ENCODE measurements around the gene SSBP3. TPM values are rescaled to one million over a fixed set of nuclear protein-coding genes. Genes with fewer than 3 reads are reported as not detected.

SSBP3 gene
- total RNA-seq, 1 experiment from 2014 or later, result 37.5 TPM

DNA sequence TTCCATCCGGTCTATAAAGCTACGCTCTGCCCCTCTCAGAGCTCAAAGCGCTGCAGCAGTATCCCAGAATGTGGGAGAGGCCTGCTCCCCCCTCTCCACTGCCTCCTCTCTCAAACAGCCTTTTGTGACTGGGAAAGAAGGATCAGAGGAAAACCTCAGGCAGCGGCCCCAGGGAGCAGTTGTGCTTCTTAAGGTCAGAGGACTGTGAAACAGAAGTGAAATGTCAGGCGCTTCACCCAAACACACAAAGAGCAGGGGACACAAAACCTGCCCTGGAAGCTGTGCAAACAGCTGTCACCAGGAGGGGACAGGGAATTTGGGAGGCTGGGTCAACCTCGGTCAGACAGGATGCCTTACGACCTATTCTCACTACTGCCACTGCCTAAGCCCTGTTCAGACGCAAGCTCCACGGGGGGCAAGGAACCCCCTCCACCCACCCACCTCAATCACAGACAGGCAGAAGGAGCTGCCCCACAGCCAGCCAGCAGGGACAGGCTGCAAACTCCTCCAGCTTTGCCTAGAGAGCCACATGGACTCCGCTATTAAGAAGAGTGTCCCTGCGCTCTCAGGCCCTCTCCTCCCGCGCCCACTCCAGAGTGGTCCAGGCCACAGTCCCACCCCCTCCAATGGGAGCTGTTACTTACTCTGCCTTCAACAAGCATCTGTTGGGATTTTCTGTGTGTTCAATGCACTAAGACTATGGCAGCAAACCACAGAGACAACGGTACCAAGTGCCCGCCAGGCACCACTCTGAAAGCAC, 14.6 kb downstream of the SSBP3 start:
- Histone ChIP-seq H2AFZ (ENCODE audit: low read depth, low read length, poor library complexity, severe bottlenecking) (no peak overlapping the region), H3K79me2 (ENCODE audit: insufficient read depth, low read length) (peaks cover 3% of the 10 kb centered on the region; the same call in 1 of the 2 replicates), H3K27ac (ENCODE audit: low read depth, low read length) (no peak overlapping the region), H3K4me1 (ENCODE audit: control insufficient read depth in 1 of 2, insufficient read depth in 2 of 2, low read length in 2 of 2) (no peaks in the 10 kb centered on the region), H3K9ac (ENCODE audit: low read length) (no peak overlapping the region), H4K20me1 (ENCODE audit: insufficient read depth) (no peaks in the 10 kb centered on the region), H3K4me3 (replicated peaks in 1 of 2; ENCODE audit: low read depth in 1 of 2, low read length in 2 of 2) (no peak overlapping the region), H3K36me3 (ENCODE audit: control insufficient read depth in 1 of 2, insufficient read depth in 2 of 2, low read length in 2 of 2) (peaks cover 0 to 7% of the 10 kb centered on the region in 2 experiments; a peak in 2 of 4 replicates), H3K27me3 (ENCODE audit: insufficient read depth, low read length) (no peaks in the 10 kb centered on the region), H3K9me3 (ENCODE audit: control insufficient read depth in 1 of 2, insufficient read depth in 1 of 2, low read depth in 1 of 2, low read length in 2 of 2) (no peaks in the 10 kb centered on the region), H3K4me2 (ENCODE audit: low read length) (no peak overlapping the region), H3K9me2 (ENCODE audit: insufficient read depth) (no peaks in the 10 kb centered on the region)
- CTCF ChIA-PET, result interaction anchor here (0.6 kb wide), 1 partner anchor 10 kb away, joined by 3 read pairs; no protein-coding TSS in a partner anchor
- ATAC-seq (no peak), DNase-seq (ENCODE audit: low read depth, low spot score) (no peak)
- no TSS peak for BruUV-seq (replicated peaks)
- POLR2A ChIA-PET, result no interaction called here
- TF ChIP-seq SP1 (IDR thresholded peaks at IDR 0.05; ENCODE audit: low read depth) (no peak), EZH2phosphoT487 (IDR thresholded peaks at IDR 0.05; ENCODE audit: borderline replicate concordance) (no peak), EZH2 (IDR thresholded peaks at IDR 0.05) (no peak)
- intact Hi-C loops (cut with micrococcal nuclease), result no loop called here
- RAD21 ChIA-PET (ENCODE audit: low non-redundant PET in 1 of 2, low total read pairs in 2 of 2, uncharacterized antibody in 2 of 2, unreplicated experiment in 2 of 2), result no interaction called here

DNA sequence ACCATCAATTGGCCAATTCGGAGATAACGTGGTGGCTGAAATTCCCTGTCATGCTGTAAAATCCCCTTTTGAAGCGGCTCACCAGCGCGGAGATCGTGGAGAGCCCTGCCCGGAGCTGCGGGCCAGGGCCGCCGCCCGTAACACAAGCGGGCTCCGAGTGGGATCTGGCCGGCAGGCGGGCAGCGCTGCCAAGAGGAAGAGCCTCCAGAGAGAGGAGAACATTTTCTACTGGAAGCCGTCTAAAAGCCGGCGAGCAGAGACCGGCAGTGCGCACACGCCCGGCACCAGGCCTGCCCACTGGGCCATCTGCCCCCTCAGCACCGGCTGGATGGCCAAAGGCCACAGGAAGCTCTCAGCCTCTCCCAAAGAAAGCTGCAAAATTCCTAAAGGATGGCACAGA, 15.5 kb downstream of the SSBP3 start:
- no TSS peak for BruUV-seq (replicated peaks)
- RAD21 ChIA-PET (ENCODE audit: low non-redundant PET in 1 of 2, low total read pairs in 2 of 2, uncharacterized antibody in 2 of 2, unreplicated experiment in 2 of 2), result no interaction called here
- POLR2A ChIA-PET, result no interaction called here
- TF ChIP-seq FOSL1 (IDR thresholded peaks at IDR 0.05; ENCODE audit: low read depth) (no peak), TCF7L2 (IDR thresholded peaks at IDR 0.05; ENCODE audit: borderline replicate concordance, extremely low read depth, insufficient read depth, insufficient read length) (no peak), RAD21 (IDR thresholded peaks at IDR 0.05; ENCODE audit: low read depth) (no peak), POLR2AphosphoS5 (IDR thresholded peaks at IDR 0.05; ENCODE audit: low read depth, low read length) (no peak), ZNF274 (IDR thresholded peaks at IDR 0.05; ENCODE audit: low read depth, low read length) (no peak), EGR1 (IDR thresholded peaks at IDR 0.05; ENCODE audit: low read depth) (no peak), ZFX (IDR thresholded peaks at IDR 0.05) (no peak), POLR2A (IDR thresholded peaks at IDR 0.05; ENCODE audit: borderline replicate concordance, extremely low read depth, insufficient read depth, insufficient read length) (no peak), JUND (IDR thresholded peaks at IDR 0.05) (no peak), SIN3A (IDR thresholded peaks at IDR 0.05; ENCODE audit: low read depth) (no peak)
- TF ChIP-seq, protein P1, sequence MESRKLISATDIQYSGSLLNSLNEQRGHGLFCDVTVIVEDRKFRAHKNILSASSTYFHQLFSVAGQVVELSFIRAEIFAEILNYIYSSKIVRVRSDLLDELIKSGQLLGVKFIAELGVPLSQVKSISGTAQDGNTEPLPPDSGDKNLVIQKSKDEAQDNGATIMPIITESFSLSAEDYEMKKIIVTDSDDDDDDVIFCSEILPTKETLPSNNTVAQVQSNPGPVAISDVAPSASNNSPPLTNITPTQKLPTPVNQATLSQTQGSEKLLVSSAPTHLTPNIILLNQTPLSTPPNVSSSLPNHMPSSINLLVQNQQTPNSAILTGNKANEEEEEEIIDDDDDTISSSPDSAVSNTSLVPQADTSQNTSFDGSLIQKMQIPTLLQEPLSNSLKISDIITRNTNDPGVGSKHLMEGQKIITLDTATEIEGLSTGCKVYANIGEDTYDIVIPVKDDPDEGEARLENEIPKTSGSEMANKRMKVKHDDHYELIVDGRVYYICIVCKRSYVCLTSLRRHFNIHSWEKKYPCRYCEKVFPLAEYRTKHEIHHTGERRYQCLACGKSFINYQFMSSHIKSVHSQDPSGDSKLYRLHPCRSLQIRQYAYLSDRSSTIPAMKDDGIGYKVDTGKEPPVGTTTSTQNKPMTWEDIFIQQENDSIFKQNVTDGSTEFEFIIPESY (IDR thresholded peaks at IDR 0.05; ENCODE audit: extremely low read depth, insufficient replicate concordance, low read length), result no peak
- TF ChIP-seq, protein P2, sequence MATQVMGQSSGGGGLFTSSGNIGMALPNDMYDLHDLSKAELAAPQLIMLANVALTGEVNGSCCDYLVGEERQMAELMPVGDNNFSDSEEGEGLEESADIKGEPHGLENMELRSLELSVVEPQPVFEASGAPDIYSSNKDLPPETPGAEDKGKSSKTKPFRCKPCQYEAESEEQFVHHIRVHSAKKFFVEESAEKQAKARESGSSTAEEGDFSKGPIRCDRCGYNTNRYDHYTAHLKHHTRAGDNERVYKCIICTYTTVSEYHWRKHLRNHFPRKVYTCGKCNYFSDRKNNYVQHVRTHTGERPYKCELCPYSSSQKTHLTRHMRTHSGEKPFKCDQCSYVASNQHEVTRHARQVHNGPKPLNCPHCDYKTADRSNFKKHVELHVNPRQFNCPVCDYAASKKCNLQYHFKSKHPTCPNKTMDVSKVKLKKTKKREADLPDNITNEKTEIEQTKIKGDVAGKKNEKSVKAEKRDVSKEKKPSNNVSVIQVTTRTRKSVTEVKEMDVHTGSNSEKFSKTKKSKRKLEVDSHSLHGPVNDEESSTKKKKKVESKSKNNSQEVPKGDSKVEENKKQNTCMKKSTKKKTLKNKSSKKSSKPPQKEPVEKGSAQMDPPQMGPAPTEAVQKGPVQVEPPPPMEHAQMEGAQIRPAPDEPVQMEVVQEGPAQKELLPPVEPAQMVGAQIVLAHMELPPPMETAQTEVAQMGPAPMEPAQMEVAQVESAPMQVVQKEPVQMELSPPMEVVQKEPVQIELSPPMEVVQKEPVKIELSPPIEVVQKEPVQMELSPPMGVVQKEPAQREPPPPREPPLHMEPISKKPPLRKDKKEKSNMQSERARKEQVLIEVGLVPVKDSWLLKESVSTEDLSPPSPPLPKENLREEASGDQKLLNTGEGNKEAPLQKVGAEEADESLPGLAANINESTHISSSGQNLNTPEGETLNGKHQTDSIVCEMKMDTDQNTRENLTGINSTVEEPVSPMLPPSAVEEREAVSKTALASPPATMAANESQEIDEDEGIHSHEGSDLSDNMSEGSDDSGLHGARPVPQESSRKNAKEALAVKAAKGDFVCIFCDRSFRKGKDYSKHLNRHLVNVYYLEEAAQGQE (IDR thresholded peaks at IDR 0.05; ENCODE audit: low read depth), result no peak
- TF ChIP-seq, protein P3, sequence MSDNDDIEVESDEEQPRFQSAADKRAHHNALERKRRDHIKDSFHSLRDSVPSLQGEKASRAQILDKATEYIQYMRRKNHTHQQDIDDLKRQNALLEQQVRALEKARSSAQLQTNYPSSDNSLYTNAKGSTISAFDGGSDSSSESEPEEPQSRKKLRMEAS (IDR thresholded peaks at IDR 0.05), result no peak

More for the DNA sequence above, 15.5 kb downstream of the SSBP3 start:
- Histone ChIP-seq H3K9me2 (ENCODE audit: insufficient read depth) (no peaks in the 10 kb centered on the region), H3K27ac (ENCODE audit: low read depth, low read length) (no peak overlapping the region), H3K36me3 (ENCODE audit: control insufficient read depth in 1 of 2, insufficient read depth in 2 of 2, low read length in 2 of 2) (peaks cover 0 to 7% of the 10 kb centered on the region in 2 experiments; a peak in 2 of 4 replicates), H2AFZ (ENCODE audit: low read depth, low read length, poor library complexity, severe bottlenecking) (no peak overlapping the region), H3K9me3 (ENCODE audit: control insufficient read depth in 1 of 2, insufficient read depth in 1 of 2, low read depth in 1 of 2, low read length in 2 of 2) (no peaks in the 10 kb centered on the region), H3K4me1 (ENCODE audit: control insufficient read depth in 1 of 2, insufficient read depth in 2 of 2, low read length in 2 of 2) (no peaks in the 10 kb centered on the region), H3K4me2 (ENCODE audit: low read length) (no peak overlapping the region), H3K9ac (ENCODE audit: low read length) (no peak overlapping the region), H3K4me3 (replicated peaks in 1 of 2; ENCODE audit: low read depth in 1 of 2, low read length in 2 of 2) (no peak overlapping the region), H4K20me1 (ENCODE audit: insufficient read depth) (no peaks in the 10 kb centered on the region), H3K79me2 (ENCODE audit: insufficient read depth, low read length) (peaks cover 2% of the 10 kb centered on the region; the same call in 1 of the 2 replicates), H3K27me3 (ENCODE audit: insufficient read depth, low read length) (no peaks in the 10 kb centered on the region)
- CTCF ChIA-PET, result interaction anchor here (0.6 kb wide), 1 partner anchor 9 kb away, joined by 3 read pairs; no protein-coding TSS in a partner anchor
- DNase-seq (ENCODE audit: low read depth, low spot score) (no peak), ATAC-seq (no peak)
- intact Hi-C loops (cut with micrococcal nuclease), result no loop called here
